ENCODE measurements around the gene NRL.
A peak's percentile ranks its signal among the peaks of the same experiment; 100 is the strongest.

The NRL gene

GRCh38 chr14:24137529-24138395 lies 23.0 kb upstream of the NRL start:
- peaks cover 42% of the 10 kb centered on the region for H3K4me1 Mint-ChIP-seq
- DNase-seq (ENCODE audit: low spot score in 2 of 2) (no peak), ATAC-seq (ENCODE audit: low read depth) (no peak)
- H3K27me3 Mint-ChIP-seq, result no peaks in the 10 kb centered on the region
- H3K36me3 Mint-ChIP-seq, result peaks cover 20% of the 10 kb centered on the region
- H3K9me3 Mint-ChIP-seq, result no peaks in the 10 kb centered on the region
- no peak overlapping the region for H3K27ac Mint-ChIP-seq
- H3K4me3 Mint-ChIP-seq, result peak overlapping the region; percentile 44

GRCh38 chr14:24136684-24137528 lies 22.2 kb upstream of the NRL start:
- no peaks in the 10 kb centered on the region for H3K9me3 Mint-ChIP-seq
- H3K27ac Mint-ChIP-seq, result peak overlapping the region; percentile 98
- H3K4me1 Mint-ChIP-seq, result peaks cover 45% of the 10 kb centered on the region
- H3K4me3 Mint-ChIP-seq, result peak overlapping the region; percentile 92
- no peak for DNase-seq (ENCODE audit: low spot score in 2 of 2)
- no peak for ATAC-seq (ENCODE audit: low read depth)
- H3K36me3 Mint-ChIP-seq, result peaks cover 20% of the 10 kb centered on the region
- H3K27me3 Mint-ChIP-seq, result no peaks in the 10 kb centered on the region

- no peaks in the 10 kb centered on the region for H3K9me3 Mint-ChIP-seq
- no peaks in the 10 kb centered on the region for H3K27me3 Mint-ChIP-seq
- ATAC-seq (ENCODE audit: low read depth) (peak; percentile 90), DNase-seq (ENCODE audit: low spot score in 2 of 2) (peak; percentile 95)
- H3K4me1 Mint-ChIP-seq, result peaks cover 46% of the 10 kb centered on the region
- peaks cover 22% of the 10 kb centered on the region for H3K36me3 Mint-ChIP-seq
- peak within 1 kb of the TSS; percentile 98 for H3K27ac Mint-ChIP-seq
- H3K4me3 Mint-ChIP-seq, result peak within 1 kb of the TSS; percentile 92
Observed at GRCh38 chr14:24135834-24136683, 21.3 kb upstream of the NRL start, which contains the start of gene PSME1. PSME1 (plus strand) TSS chr14:24136194; CDS start chr14:24136263, 69 bp downstream.

GRCh38 chr14:24135584-24135833 lies 20.8 kb upstream of the NRL start:
- peak; percentile 4 for ATAC-seq (ENCODE audit: low read depth)
- DNase-seq (ENCODE audit: low spot score in 2 of 2), result peak in 1 of 2 donors; percentile 27
- Mint-ChIP-seq H3K27me3 (no peaks in the 10 kb centered on the region), H3K4me1 (peaks cover 42% of the 10 kb centered on the region), H3K9me3 (no peaks in the 10 kb centered on the region), H3K27ac (peak overlapping the region; percentile 98), H3K36me3 (peaks cover 23% of the 10 kb centered on the region), H3K4me3 (peak overlapping the region; percentile 92)

- Mint-ChIP-seq H3K27ac (no peak overlapping the region), H3K9me3 (no peaks in the 10 kb centered on the region), H3K4me3 (no peak overlapping the region), H3K4me1 (peaks cover 34% of the 10 kb centered on the region), H3K36me3 (peaks cover 15% of the 10 kb centered on the region), H3K27me3 (no peaks in the 10 kb centered on the region)
- DNase-seq (ENCODE audit: low spot score in 2 of 2) (no peak), ATAC-seq (ENCODE audit: low read depth) (no peak)
Observed at GRCh38 chr14:24133735-24134134, 19.0 kb upstream of the NRL start.

GRCh38 chr14:24132976-24133375 lies 18.2 kb upstream of the NRL start:
- no peaks in the 10 kb centered on the region for H3K27me3 Mint-ChIP-seq
- DNase-seq (ENCODE audit: low spot score in 2 of 2) (no peak), ATAC-seq (ENCODE audit: low read depth) (no peak)
- peaks cover 11% of the 10 kb centered on the region for H3K36me3 Mint-ChIP-seq
- H3K27ac Mint-ChIP-seq, result peak overlapping the region; percentile 29
- peak overlapping the region; percentile 6 for H3K4me3 Mint-ChIP-seq
- no peaks in the 10 kb centered on the region for H3K9me3 Mint-ChIP-seq
- H3K4me1 Mint-ChIP-seq, result peaks cover 30% of the 10 kb centered on the region

GRCh38 chr14:24132061-24132685 lies 17.4 kb upstream of the NRL start:
- Mint-ChIP-seq H3K4me1 (peaks cover 33% of the 10 kb centered on the region), H3K36me3 (peaks cover 10% of the 10 kb centered on the region), H3K27ac (peak overlapping the region; percentile 47), H3K9me3 (no peaks in the 10 kb centered on the region), H3K27me3 (no peaks in the 10 kb centered on the region), H3K4me3 (no peak overlapping the region)
- ATAC-seq (ENCODE audit: low read depth), result no peak
- no peak for DNase-seq (ENCODE audit: low spot score in 2 of 2)

- H3K27ac Mint-ChIP-seq, result peak overlapping the region; percentile 47
- no peaks in the 10 kb centered on the region for H3K9me3 Mint-ChIP-seq
- DNase-seq (ENCODE audit: low spot score in 2 of 2) (no peak), ATAC-seq (ENCODE audit: low read depth) (no peak)
- H3K27me3 Mint-ChIP-seq, result no peaks in the 10 kb centered on the region
- H3K4me1 Mint-ChIP-seq, result peaks cover 27% of the 10 kb centered on the region
- no peak overlapping the region for H3K4me3 Mint-ChIP-seq
- peaks cover 7% of the 10 kb centered on the region for H3K36me3 Mint-ChIP-seq
Observed at GRCh38 chr14:24131549-24131966, 16.8 kb upstream of the NRL start.

- H3K36me3 Mint-ChIP-seq, result peaks cover 7% of the 10 kb centered on the region
- H3K9me3 Mint-ChIP-seq, result no peaks in the 10 kb centered on the region
- no peak overlapping the region for H3K27ac Mint-ChIP-seq
- peaks cover 26% of the 10 kb centered on the region for H3K4me1 Mint-ChIP-seq
- H3K4me3 Mint-ChIP-seq, result no peak overlapping the region
- ATAC-seq (ENCODE audit: low read depth), result no peak
- H3K27me3 Mint-ChIP-seq, result no peaks in the 10 kb centered on the region
- DNase-seq (ENCODE audit: low spot score in 2 of 2), result no peak
Observed at GRCh38 chr14:24130717-24131548, 16.2 kb upstream of the NRL start.

GRCh38 chr14:24130380-24130716 lies 15.6 kb upstream of the NRL start, which contains the start of gene FITM1:
FITM1 (plus strand) TSS chr14:24130659; CDS start chr14:24131564, 905 bp downstream.
- peaks cover 7% of the 10 kb centered on the region for H3K36me3 Mint-ChIP-seq
- no peaks in the 10 kb centered on the region for H3K9me3 Mint-ChIP-seq
- ATAC-seq (ENCODE audit: low read depth), result no peak
- no peak within 1 kb of the TSS for H3K4me3 Mint-ChIP-seq
- no peaks in the 10 kb centered on the region for H3K27me3 Mint-ChIP-seq
- peaks cover 23% of the 10 kb centered on the region for H3K4me1 Mint-ChIP-seq
- no peak within 1 kb of the TSS for H3K27ac Mint-ChIP-seq
- DNase-seq (ENCODE audit: low spot score in 2 of 2), result no peak

GRCh38 chr14:24129410-24129998 lies 14.8 kb upstream of the NRL start:
- DNase-seq (ENCODE audit: low spot score in 2 of 2), result no peak
- H3K27ac Mint-ChIP-seq, result no peak overlapping the region
- H3K4me3 Mint-ChIP-seq, result no peak overlapping the region
- no peak for ATAC-seq (ENCODE audit: low read depth)
- H3K36me3 Mint-ChIP-seq, result peaks cover 7% of the 10 kb centered on the region
- H3K9me3 Mint-ChIP-seq, result no peaks in the 10 kb centered on the region
- H3K27me3 Mint-ChIP-seq, result no peaks in the 10 kb centered on the region
- peaks cover 21% of the 10 kb centered on the region for H3K4me1 Mint-ChIP-seq

- ATAC-seq (ENCODE audit: low read depth) (no peak), DNase-seq (ENCODE audit: low spot score in 2 of 2) (no peak)
- no peaks in the 10 kb centered on the region for H3K27me3 Mint-ChIP-seq
- H3K36me3 Mint-ChIP-seq, result peaks cover 7% of the 10 kb centered on the region
- no peak overlapping the region for H3K27ac Mint-ChIP-seq
- H3K4me3 Mint-ChIP-seq, result no peak overlapping the region
- no peaks in the 10 kb centered on the region for H3K9me3 Mint-ChIP-seq
- H3K4me1 Mint-ChIP-seq, result peaks cover 33% of the 10 kb centered on the region
Observed at GRCh38 chr14:24127673-24128072, 12.9 kb upstream of the NRL start.
